Measurements from ENCODE around the gene R3HDM4.

Gene R3HDM4

GRCh38 chr19:897442-898039 lies 15.5 kb downstream of the R3HDM4 start:
- Histone ChIP-seq H3K4me3 (replicated peaks; ENCODE audit: insufficient read depth, low read length) (no peak overlapping the region), H3K27ac (replicated peaks) (no peak overlapping the region), H3K27me3 (ENCODE audit: insufficient read depth, poor library complexity, severe bottlenecking) (no peaks in the 10 kb centered on the region)
- TF ChIP-seq SPI1 (IDR thresholded peaks at IDR 0.05; ENCODE audit: borderline replicate concordance, low read depth) (no peak), REST (IDR thresholded peaks at IDR 0.05; ENCODE audit: insufficient replicate concordance, low read depth) (no peak), GABPA (IDR thresholded peaks at IDR 0.05; ENCODE audit: low read depth) (no peak), CTCF (IDR thresholded peaks at IDR 0.05; ENCODE audit: insufficient read depth, low read length) (no peak), POLR2AphosphoS5 (IDR thresholded peaks at IDR 0.05; ENCODE audit: low read depth) (no peak)
- no peak for DNase-seq (ENCODE audit: low read depth in 1 of 2, low spot score in 1 of 2)

GRCh38 chr19:896999-897398 lies 16.0 kb downstream of the R3HDM4 start:
- no peak for DNase-seq (ENCODE audit: low read depth in 1 of 2, low spot score in 1 of 2)
- Histone ChIP-seq H3K4me3 (replicated peaks; ENCODE audit: insufficient read depth, low read length) (no peak overlapping the region), H3K27ac (replicated peaks) (no peak overlapping the region), H3K27me3 (ENCODE audit: insufficient read depth, poor library complexity, severe bottlenecking) (no peaks in the 10 kb centered on the region)
- no peak for TF ChIP-seq POLR2AphosphoS5 (IDR thresholded peaks at IDR 0.05; ENCODE audit: low read depth)
- TF ChIP-seq CTCF (IDR thresholded peaks at IDR 0.05; ENCODE audit: insufficient read depth, low read length) = no peak
- TF ChIP-seq GABPA (IDR thresholded peaks at IDR 0.05; ENCODE audit: low read depth) = no peak
- TF ChIP-seq SPI1 (IDR thresholded peaks at IDR 0.05; ENCODE audit: borderline replicate concordance, low read depth) = no peak
- TF ChIP-seq REST (IDR thresholded peaks at IDR 0.05; ENCODE audit: insufficient replicate concordance, low read depth) = no peak

GRCh38 chr19:896434-896833 lies 16.6 kb downstream of the R3HDM4 start:
- TF ChIP-seq GABPA (IDR thresholded peaks at IDR 0.05; ENCODE audit: low read depth) (no peak), POLR2AphosphoS5 (IDR thresholded peaks at IDR 0.05; ENCODE audit: low read depth) (no peak), CTCF (IDR thresholded peaks at IDR 0.05; ENCODE audit: insufficient read depth, low read length) (no peak), REST (IDR thresholded peaks at IDR 0.05; ENCODE audit: insufficient replicate concordance, low read depth) (no peak), SPI1 (IDR thresholded peaks at IDR 0.05; ENCODE audit: borderline replicate concordance, low read depth) (no peak)
- Histone ChIP-seq H3K27ac (replicated peaks) (no peak overlapping the region), H3K4me3 (replicated peaks; ENCODE audit: insufficient read depth, low read length) (no peak overlapping the region), H3K27me3 (ENCODE audit: insufficient read depth, poor library complexity, severe bottlenecking) (no peaks in the 10 kb centered on the region)
- no peak for DNase-seq (ENCODE audit: low read depth in 1 of 2, low spot score in 1 of 2)

Measured in HL-60 (cell line).